ENCODE results near the gene ETHE1. TPM values are rescaled to one million over a fixed set of nuclear protein-coding genes. Genes with fewer than 3 reads are reported as not detected.
"Not testable (repeated sequence)": the region's sequence is repeated elsewhere in the genome, so short reads cannot be mapped to it uniquely, and the experiment has no call there.

ETHE1 gene
- total RNA-seq, 1 experiment from 2014 or later = 6.7 TPM

DNA sequence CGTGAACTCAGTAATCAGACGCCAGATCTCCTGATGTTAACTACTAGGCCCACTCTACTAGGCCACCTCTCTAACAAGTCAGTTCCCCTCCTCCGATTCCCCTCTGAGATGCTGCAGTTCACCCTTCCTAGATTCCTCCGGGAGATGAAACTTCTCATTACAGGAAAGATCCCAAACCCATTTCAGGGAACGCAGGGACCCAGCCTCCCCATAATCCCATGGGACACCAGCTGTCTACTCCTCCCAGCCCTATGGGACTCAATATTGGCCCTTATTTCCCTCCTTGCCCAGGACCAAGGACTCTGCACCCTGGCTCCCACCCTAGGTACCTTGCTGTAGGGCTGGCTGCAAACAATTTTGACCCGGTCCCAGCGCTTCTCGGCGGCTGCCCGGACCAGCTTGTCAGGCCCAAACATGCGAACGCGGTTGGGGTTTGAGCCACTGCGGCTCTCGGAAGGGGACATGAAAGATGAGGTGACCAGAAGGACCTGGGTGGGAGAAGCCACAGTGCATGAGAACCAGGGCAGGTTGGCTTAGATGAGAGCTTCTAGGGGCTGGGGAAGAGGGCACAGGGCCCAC is 27.4 kb upstream of the ETHE1 start:
- Histone ChIP-seq H3K4me2 (ENCODE audit: low read depth, low read length, poor library complexity, severe bottlenecking) (no peak overlapping the region), H4K20me1 (ENCODE audit: insufficient read depth, low read depth, low read length) (no peaks in the 10 kb centered on the region), H3K4me3 (ENCODE audit: low read length) (no peak overlapping the region), H3K36me3 (ENCODE audit: insufficient read depth, low read length) (peaks cover under 1% of the 10 kb centered on the region; the same call in 1 of the 2 replicates), H3K9me3 (ENCODE audit: low read length) (no peaks in the 10 kb centered on the region), H3K4me1 (ENCODE audit: low read length) (no peaks in the 10 kb centered on the region), H3K27ac (ENCODE audit: low read length) (no peak overlapping the region), H2AFZ (ENCODE audit: low read length) (no peak overlapping the region), H3K9ac (ENCODE audit: low read length) (no peak overlapping the region), H3K9me2 (replicated peaks; ENCODE audit: insufficient read depth, low read length) (no peaks in the 10 kb centered on the region), H3K27me3 (ENCODE audit: low read length) (no peaks in the 10 kb centered on the region), H3K79me2 (ENCODE audit: low read length) (no peaks in the 10 kb centered on the region)
- no peak for DNase-seq

GRCh38 chr19:43553656-43554055 is 26.7 kb upstream of the ETHE1 start:
- Histone ChIP-seq H3K9me2 (replicated peaks; ENCODE audit: insufficient read depth, low read length) (no peaks in the 10 kb centered on the region), H3K27ac (ENCODE audit: low read length) (no peak overlapping the region), H2AFZ (ENCODE audit: low read length) (no peak overlapping the region), H3K4me3 (ENCODE audit: low read length) (no peak overlapping the region), H3K4me2 (ENCODE audit: low read depth, low read length, poor library complexity, severe bottlenecking) (no peak overlapping the region), H3K27me3 (ENCODE audit: low read length) (no peaks in the 10 kb centered on the region), H4K20me1 (ENCODE audit: insufficient read depth, low read depth, low read length) (no peaks in the 10 kb centered on the region), H3K36me3 (ENCODE audit: insufficient read depth, low read length) (no peaks in the 10 kb centered on the region), H3K9me3 (ENCODE audit: low read length) (no peaks in the 10 kb centered on the region), H3K79me2 (ENCODE audit: low read length) (no peaks in the 10 kb centered on the region), H3K9ac (ENCODE audit: low read length) (no peak overlapping the region), H3K4me1 (ENCODE audit: low read length) (no peaks in the 10 kb centered on the region)
- DNase-seq = no peak

DNA sequence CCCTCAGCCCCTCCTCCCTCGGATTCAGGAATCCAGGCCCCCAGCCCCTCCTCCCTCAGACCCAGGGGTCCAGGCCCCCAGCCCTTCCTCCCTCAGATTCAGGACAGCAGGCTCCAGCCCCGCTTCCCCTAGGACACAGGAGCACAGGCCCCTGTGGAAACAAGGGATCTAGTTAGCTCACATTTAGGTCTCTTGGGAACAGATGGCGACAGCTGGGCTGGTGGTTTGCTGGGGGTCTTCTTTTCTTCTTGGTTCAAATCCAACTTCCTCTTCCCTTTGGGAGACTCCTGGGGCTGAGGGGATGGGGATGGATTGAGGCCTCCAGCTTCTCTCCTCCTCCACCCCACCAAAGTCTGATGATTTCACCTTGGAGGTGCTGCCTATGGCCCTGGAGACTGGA is 25.6 kb upstream of the ETHE1 start:
- H3K9me3 ChIP-seq (ENCODE audit: low read length) = no peaks in the 10 kb centered on the region
- DNase-seq = no peak
- no peak overlapping the region for H2AFZ ChIP-seq (ENCODE audit: low read length)
- no peak overlapping the region for H3K9ac ChIP-seq (ENCODE audit: low read length)
- H3K4me3 ChIP-seq (ENCODE audit: low read length) = no peak overlapping the region
- no peaks in the 10 kb centered on the region for H3K4me1 ChIP-seq (ENCODE audit: low read length)
- H3K9me2 ChIP-seq (replicated peaks; ENCODE audit: insufficient read depth, low read length) = no peaks in the 10 kb centered on the region
- H3K27me3 ChIP-seq (ENCODE audit: low read length) = no peaks in the 10 kb centered on the region
- H3K36me3 ChIP-seq (ENCODE audit: insufficient read depth, low read length) = no peaks in the 10 kb centered on the region
- no peak overlapping the region for H3K4me2 ChIP-seq (ENCODE audit: low read depth, low read length, poor library complexity, severe bottlenecking)
- no peaks in the 10 kb centered on the region for H3K79me2 ChIP-seq (ENCODE audit: low read length)
- no peaks in the 10 kb centered on the region for H4K20me1 ChIP-seq (ENCODE audit: insufficient read depth, low read depth, low read length)
- H3K27ac ChIP-seq (ENCODE audit: low read length) = no peak overlapping the region

- Histone ChIP-seq H2AFZ (ENCODE audit: low read length) (no peak overlapping the region), H3K79me2 (ENCODE audit: low read length) (no peaks in the 10 kb centered on the region), H3K27ac (ENCODE audit: low read length) (no peak overlapping the region), H3K36me3 (ENCODE audit: insufficient read depth, low read length) (no peaks in the 10 kb centered on the region), H3K9me3 (ENCODE audit: low read length) (no peaks in the 10 kb centered on the region), H3K9ac (ENCODE audit: low read length) (no peak overlapping the region), H4K20me1 (ENCODE audit: insufficient read depth, low read depth, low read length) (no peaks in the 10 kb centered on the region), H3K9me2 (replicated peaks; ENCODE audit: insufficient read depth, low read length) (no peaks in the 10 kb centered on the region), H3K4me1 (ENCODE audit: low read length) (no peaks in the 10 kb centered on the region), H3K4me3 (ENCODE audit: low read length) (no peak overlapping the region), H3K27me3 (ENCODE audit: low read length) (no peaks in the 10 kb centered on the region), H3K4me2 (ENCODE audit: low read depth, low read length, poor library complexity, severe bottlenecking) (no peak overlapping the region)
- no peak for DNase-seq
Measured at GRCh38 chr19:43552198-43552450, 25.1 kb upstream of the ETHE1 start.

DNA sequence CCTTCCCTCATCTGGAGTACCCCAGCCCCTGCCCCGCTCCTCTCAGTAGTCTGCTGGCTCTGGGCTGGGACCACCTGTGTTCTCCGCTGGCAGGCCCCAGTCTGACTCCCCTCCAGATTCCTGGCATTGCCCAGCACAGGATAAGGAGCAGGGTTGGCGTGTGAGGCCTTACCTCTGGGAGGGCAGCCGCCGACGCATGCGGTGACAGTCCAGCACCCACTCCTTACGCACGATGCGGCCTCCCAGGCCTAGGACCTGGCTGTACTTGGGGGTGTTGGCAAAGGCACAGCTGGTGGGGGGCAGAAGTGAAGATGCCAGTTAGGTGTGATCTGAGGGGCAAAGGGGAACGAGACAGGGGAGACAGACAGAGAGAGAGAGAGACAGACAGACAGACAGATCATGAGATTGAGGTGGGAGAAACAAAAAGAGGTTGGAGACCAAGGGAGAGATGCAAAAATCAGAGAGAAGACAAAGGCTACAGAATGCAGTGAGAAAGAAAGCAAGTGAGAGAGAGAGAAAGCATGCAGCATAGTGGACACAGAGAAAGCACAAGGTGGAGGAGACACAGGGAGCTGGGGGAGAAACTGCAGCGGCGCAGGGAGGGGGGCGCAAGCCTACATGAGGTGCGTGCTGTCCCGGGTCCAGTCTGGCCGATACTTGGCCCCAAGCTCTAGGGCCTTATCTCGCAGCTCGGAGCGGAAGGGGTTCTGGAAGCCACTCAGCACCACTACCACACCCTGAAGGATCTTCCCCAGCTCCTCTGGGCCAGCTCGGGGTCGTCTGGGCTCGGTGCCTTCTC is 24.6 kb upstream of the ETHE1 start:
- H3K79me2 ChIP-seq (ENCODE audit: low read length) = no peaks in the 10 kb centered on the region
- no peak for DNase-seq
- H3K9me2 ChIP-seq (replicated peaks; ENCODE audit: insufficient read depth, low read length) = no peaks in the 10 kb centered on the region
- H3K9ac ChIP-seq (ENCODE audit: low read length) = no peak overlapping the region
- no peak overlapping the region for H3K27ac ChIP-seq (ENCODE audit: low read length)
- no peak overlapping the region for H3K4me2 ChIP-seq (ENCODE audit: low read depth, low read length, poor library complexity, severe bottlenecking)
- H4K20me1 ChIP-seq (ENCODE audit: insufficient read depth, low read depth, low read length) = no peaks in the 10 kb centered on the region
- H3K36me3 ChIP-seq (ENCODE audit: insufficient read depth, low read length) = no peaks in the 10 kb centered on the region
- H3K4me1 ChIP-seq (ENCODE audit: low read length) = no peaks in the 10 kb centered on the region
- H3K27me3 ChIP-seq (ENCODE audit: low read length) = no peaks in the 10 kb centered on the region
- H3K9me3 ChIP-seq (ENCODE audit: low read length) = no peaks in the 10 kb centered on the region
- H2AFZ ChIP-seq (ENCODE audit: low read length) = no peak overlapping the region
- H3K4me3 ChIP-seq (ENCODE audit: low read length) = no peak overlapping the region

DNA sequence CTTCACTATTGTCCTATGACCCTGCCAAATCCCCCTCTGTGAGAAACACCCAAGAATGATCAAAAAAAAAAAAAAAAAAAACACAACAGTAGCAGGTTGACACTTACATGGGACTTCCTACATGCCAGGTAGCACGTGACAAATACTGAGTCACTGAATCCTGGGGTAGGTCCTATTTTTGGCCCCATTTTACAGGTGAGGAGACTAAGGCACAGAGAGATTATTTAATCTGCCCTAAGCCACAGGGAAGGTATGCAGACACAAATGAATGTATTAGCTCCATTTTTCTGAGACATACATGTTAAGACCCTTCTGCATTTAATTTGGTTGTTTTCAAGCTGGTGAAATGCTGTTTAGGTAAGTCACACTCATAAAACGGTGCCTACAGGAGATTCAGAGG is 21.7 kb upstream of the ETHE1 start:
- H3K79me2 ChIP-seq (ENCODE audit: low read length) = no peaks in the 10 kb centered on the region
- H3K4me2 ChIP-seq (ENCODE audit: low read depth, low read length, poor library complexity, severe bottlenecking) = no peak overlapping the region
- H3K9me2 ChIP-seq (replicated peaks; ENCODE audit: insufficient read depth, low read length) = no peaks in the 10 kb centered on the region
- H3K4me1 ChIP-seq (ENCODE audit: low read length) = no peaks in the 10 kb centered on the region
- H4K20me1 ChIP-seq (ENCODE audit: insufficient read depth, low read depth, low read length) = no peaks in the 10 kb centered on the region
- H3K4me3 ChIP-seq (ENCODE audit: low read length) = no peak overlapping the region
- H3K9me3 ChIP-seq (ENCODE audit: low read length) = no peaks in the 10 kb centered on the region
- no peak overlapping the region for H2AFZ ChIP-seq (ENCODE audit: low read length)
- H3K27ac ChIP-seq (ENCODE audit: low read length) = no peak overlapping the region
- H3K36me3 ChIP-seq (ENCODE audit: insufficient read depth, low read length) = no peaks in the 10 kb centered on the region
- DNase-seq = no peak
- no peaks in the 10 kb centered on the region for H3K27me3 ChIP-seq (ENCODE audit: low read length)
- no peak overlapping the region for H3K9ac ChIP-seq (ENCODE audit: low read length)

GRCh38 chr19:43547926-43548325 is 20.9 kb upstream of the ETHE1 start:
- not testable (repeated sequence) for H2AFZ ChIP-seq (ENCODE audit: low read length); DNase-seq; H3K4me1 ChIP-seq (ENCODE audit: low read length); H3K27ac ChIP-seq (ENCODE audit: low read length); H3K27me3 ChIP-seq (ENCODE audit: low read length); H3K9me3 ChIP-seq (ENCODE audit: low read length); H3K4me2 ChIP-seq (ENCODE audit: low read depth, low read length, poor library complexity, severe bottlenecking); H3K9ac ChIP-seq (ENCODE audit: low read length); H3K36me3 ChIP-seq (ENCODE audit: insufficient read depth, low read length); H3K9me2 ChIP-seq (replicated peaks; ENCODE audit: insufficient read depth, low read length); H4K20me1 ChIP-seq (ENCODE audit: insufficient read depth, low read depth, low read length); H3K4me3 ChIP-seq (ENCODE audit: low read length); H3K79me2 ChIP-seq (ENCODE audit: low read length)

DNA sequence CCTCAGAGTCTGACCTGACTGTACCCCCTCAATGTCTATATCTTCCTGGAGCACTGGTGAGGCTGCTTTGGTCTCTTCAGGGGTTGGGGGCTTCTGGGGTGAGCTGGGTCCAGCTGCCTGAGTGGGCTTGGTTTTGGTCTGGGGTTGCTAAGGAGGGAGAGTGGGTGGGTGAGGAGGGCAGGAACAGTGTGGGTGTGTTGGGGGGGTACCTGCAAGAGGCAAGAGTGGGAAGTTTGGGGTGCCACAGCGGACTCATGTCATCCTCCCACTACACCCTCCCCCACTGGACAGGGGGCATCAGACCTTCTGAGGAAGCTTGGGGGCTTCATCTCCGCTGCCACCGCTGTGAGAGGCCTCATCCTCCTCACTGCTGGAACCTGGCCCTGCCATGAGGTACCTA is 19.6 kb upstream of the ETHE1 start:
- Histone ChIP-seq H3K36me3 (ENCODE audit: insufficient read depth, low read length) (peaks cover 3% of the 10 kb centered on the region; the same call in 1 of the 2 replicates), H3K27ac (ENCODE audit: low read length) (no peak overlapping the region), H3K4me2 (ENCODE audit: low read depth, low read length, poor library complexity, severe bottlenecking) (no peak overlapping the region), H3K9me2 (replicated peaks; ENCODE audit: insufficient read depth, low read length) (no peaks in the 10 kb centered on the region), H2AFZ (ENCODE audit: low read length) (no peak overlapping the region), H3K9me3 (ENCODE audit: low read length) (no peaks in the 10 kb centered on the region), H4K20me1 (ENCODE audit: insufficient read depth, low read depth, low read length) (no peaks in the 10 kb centered on the region), H3K4me1 (ENCODE audit: low read length) (no peaks in the 10 kb centered on the region), H3K9ac (ENCODE audit: low read length) (no peak overlapping the region), H3K4me3 (ENCODE audit: low read length) (no peak overlapping the region), H3K27me3 (ENCODE audit: low read length) (no peaks in the 10 kb centered on the region), H3K79me2 (ENCODE audit: low read length) (no peaks in the 10 kb centered on the region)
- no peak for DNase-seq
